NCI-H2227 treated with DMSO at 0.1 percent for 48 hours (cell line): ENCODE measurements around the gene NPC1L1.
"Not testable (repeated sequence)": the region's sequence is repeated elsewhere in the genome, so short reads cannot be mapped to it uniquely, and the experiment has no call there.

Experiments used
- DNase-seq: peaks from one replicate; lab custom pipeline; 2025; lab: John Stamatoyannopoulos, UW

The NPC1L1 gene

DNA sequence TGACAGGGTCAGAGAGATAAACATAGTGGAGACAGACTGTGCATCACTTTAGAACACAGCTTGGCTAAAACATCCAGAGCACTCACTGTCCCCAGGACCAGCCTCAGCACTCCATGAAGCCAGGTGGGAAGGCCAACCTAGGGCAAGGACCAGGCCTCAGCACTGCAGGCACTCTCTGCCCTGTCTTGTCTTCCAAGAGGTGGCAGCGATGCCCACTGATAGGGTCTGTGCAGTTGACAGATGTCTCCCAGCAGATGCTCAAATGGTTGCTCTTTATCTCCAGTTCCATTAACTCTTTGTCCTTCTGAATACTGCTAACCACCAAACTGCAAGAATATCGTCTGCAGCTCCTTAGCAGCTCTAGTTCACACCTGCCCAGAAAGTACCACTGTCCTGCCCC is 23.5 kb upstream of the NPC1L1 start:
- DNase-seq, result no peak

DNA sequence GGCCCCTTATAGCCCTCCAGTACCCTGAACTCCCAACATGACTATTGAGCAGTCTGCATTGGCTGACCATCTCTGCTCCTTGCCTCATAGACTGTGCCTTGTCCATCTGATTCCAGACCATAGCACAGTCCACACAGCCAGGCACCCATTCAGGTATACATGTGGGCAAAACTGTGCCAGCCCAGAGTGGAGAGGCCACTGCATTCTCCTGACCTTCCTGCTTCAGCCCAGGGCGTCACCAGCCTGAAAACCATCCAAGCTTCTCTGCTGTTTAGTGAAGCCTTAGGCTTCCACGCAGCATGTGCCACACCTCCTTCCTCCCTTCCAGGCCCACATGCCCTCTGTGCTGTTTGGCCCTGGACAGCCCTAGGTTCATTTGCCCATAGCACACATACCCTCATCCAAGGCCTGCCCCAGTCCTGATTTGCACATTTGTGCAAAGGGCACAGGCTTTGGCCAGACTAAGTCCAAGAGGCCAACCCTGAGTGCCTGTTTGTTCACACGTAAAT is 22.1 kb upstream of the NPC1L1 start:
- DNase-seq, result no peak

DNA sequence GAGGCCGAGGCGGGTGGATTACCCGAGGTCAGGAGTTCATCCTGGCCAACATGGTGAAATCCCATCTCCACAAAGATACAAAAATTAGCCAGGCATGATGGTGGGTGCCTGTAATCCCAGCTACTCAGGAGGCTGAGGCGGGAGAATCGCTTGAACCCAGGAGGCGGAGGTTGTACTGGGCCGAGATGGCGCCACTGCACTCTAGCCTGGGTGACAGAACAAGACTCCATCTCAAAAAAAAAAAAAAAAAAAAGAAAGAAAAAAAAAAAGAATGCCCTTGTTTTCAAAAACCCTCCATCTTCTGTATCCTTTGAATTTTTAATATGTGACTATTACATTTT is 21.5 kb upstream of the NPC1L1 start:
- DNase-seq, result not testable (repeated sequence)

DNA sequence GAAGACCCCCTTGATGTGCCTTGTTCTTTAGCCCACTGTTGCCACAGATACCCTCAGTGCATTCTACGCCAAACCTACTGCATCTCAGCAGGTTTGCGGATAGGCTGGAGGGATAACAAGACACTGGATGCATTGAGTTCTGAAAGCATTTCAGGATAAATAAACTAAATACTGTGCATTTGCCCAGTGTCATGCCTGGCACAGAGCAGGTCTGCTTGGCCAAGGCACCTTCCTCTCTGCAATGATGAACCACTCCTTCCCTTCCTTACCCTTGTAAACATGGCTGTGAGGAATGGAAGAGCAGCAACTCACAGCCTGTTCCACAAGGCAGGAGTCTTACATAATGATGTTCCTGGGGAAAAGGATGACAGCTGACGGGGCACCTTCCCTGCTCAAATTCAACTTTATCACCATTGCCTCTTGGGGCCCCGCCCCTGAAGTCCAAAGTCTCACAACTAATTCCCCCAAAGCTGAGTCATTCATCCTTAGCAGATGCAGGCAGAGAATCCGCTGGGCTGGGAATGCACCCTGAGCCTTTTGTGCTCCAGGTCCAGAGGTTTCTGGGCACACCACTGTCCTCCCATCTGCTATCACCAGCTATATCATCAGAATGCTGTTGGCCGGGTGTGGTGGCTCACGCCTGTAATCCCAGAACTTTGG is 21.0 kb upstream of the NPC1L1 start:
- DNase-seq, result no peak

DNA sequence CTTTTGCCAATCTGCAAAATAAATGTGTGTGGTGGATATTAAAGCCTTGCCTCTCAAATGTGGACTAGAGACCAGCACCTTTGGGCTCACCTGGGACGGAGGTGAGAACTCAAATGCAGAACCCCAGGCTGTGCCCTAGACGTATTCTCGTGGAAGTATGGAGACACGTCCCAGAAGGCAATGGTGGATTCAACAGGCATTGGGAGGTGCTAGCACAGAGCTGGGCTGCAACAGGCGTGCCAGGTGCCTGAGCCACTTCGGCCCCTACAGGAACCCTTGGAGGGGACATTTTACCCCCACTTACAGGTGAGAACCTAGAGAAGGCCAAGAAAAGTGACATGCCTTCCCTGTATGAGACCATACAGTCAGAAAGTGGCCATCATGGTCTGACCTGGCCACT is 20.4 kb upstream of the NPC1L1 start:
- DNase-seq, result no peak

DNA sequence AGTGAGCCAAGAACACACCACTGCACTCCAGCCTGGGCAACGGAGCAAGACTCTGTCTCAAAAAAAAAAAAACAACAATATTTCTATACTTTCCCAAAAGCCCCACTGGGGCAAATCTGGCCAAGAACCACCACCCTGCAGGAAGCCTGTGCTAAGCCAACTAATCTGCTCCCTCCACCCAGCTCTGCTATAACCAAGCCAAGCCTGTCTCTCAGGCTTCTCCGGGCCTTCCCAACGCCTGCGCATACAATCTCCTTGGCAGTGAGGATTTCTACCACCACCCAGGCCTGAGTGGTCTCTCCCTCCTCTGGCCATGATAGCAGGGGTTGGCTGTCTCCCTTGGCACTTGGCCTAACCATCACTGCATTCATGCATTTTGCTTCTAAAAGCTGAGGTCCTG is 18.4 kb upstream of the NPC1L1 start:
- no peak for DNase-seq

DNA sequence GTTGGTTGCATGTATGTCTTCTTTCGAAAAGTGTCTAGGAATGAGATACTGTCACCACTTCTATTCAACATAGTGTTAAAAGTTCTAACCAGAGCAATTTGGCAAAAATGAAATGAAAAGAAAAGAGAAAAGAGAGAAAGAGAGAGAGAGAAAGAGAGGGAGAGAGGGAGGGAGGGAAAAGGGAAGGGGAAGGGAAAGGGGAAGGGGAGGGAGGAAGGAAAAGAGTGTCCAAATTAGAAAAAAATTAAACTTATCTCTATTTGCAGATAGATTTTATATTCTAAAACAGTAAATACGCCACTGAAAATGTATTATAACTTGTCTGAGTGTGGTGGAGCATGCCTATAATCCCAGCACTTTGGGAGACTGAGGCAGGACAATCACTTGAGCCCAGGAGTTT is 16.4 kb upstream of the NPC1L1 start:
- no peak for DNase-seq

DNA sequence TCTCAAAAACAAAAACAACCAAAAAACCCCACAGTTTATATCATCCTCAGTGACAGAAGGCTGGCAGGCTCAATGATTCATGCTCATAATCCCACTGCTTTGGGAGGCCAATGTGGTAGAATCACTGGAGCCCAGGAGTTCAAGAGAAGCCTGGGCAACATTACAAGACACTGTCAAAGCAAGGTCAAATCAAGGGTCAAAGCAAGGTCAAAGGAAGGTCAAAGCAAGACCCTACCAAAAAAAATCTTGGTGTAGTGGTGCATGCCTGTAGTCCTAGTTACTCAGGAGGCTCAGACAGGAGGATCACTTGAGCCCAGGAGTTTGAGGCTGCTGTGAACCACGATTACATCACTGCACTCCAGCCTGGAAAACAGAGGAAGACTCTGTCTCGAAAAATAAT is 14.2 kb upstream of the NPC1L1 start:
- DNase-seq, result no peak

DNA sequence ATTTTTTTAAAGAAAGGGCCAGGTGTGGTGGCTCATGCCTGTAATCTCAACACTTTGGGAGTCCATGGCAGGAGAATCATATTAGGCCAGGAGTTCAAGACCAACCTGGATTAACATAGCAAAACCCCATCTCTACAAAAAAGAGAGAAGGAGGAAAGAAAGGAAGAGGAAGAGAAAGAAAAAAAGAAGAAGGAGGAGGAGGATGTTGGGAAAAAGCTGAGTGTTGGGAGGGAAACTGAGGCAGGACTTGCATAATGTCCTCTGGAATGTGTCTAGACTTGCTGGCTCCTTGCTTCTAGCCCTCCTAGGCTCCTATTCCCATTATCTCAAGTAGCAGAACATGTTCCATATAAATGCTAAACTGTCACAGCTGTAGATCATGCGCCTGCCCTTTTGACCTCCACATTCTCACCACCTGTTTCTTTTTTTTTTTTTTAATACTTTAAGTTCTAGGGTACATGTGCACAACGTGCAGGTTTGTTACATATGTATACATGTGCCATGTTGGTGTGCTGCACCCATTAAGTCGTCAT is 11.4 kb upstream of the NPC1L1 start:
- not testable (repeated sequence) for DNase-seq

DNA sequence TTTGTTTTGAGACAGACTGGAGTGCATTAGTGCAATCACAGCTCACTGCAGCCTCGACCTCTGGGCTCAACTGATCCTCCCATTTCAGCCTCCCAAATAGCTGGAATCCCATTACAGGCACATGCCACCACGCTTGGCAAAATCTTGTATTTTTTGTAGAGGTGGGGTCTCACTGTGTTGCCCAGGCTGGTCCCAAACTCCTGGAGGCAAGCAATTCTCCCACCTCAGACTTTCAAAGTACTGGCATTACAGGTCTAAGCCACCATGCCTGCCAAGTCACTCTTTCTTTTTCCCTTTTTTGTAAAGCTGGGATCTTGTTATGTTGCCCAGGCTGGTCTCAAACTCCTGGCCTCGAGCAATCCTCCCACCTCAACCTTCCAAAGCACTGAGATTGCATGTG is 8.3 kb upstream of the NPC1L1 start:
- no peak for DNase-seq

DNA sequence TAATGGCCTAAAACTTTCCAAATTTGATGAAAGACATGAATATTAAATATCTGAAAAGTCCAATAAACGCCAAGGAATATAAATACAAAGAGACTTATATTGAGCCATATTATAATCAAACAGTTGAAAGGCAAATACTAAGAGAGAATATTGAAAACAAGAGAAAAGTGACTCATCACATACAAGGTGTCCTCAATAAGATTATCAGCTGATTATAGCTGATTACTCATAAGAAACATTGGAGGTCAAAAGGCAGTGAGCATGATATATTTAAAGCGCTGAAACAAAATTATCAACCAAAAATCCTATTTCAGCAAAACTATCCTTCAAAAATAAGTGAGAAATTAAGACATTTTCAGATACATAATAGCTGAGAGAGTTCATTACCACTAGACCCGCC is 7.8 kb upstream of the NPC1L1 start:
- no peak for DNase-seq

DNA sequence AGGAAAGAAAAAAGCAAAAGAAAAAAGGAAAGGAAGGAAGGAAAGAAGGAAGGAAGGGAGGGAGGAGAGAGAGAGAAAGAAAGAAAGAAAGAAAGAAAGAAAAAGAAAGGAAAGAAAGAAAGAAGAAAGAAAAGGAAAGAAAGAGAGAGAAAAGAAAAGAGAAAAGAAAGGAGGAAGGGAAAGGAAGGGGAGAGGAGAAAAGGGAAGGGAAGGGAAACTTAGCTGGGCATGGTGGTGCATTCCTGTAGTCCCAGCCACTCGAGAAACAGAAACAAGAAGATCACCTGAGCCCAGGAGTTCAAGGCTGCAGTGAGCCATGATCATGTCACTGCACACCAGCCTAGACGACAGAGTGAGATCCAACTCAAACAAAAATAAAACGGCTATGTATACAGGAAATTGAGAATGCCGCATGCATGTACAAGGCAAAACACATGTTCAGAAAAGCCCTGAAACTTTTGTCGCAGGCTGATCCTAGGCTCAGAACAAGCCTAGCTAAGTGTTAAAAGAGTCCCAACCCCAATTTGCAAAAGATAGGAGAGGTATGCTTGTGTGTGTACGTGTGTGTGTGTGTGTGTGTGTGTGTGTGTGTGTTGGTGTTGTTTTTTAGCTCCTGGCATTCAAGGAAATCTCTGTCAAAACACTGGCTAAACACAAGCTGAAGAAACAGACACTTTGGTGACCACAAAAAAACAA is 6.6 kb upstream of the NPC1L1 start:
- no peak for DNase-seq

DNA sequence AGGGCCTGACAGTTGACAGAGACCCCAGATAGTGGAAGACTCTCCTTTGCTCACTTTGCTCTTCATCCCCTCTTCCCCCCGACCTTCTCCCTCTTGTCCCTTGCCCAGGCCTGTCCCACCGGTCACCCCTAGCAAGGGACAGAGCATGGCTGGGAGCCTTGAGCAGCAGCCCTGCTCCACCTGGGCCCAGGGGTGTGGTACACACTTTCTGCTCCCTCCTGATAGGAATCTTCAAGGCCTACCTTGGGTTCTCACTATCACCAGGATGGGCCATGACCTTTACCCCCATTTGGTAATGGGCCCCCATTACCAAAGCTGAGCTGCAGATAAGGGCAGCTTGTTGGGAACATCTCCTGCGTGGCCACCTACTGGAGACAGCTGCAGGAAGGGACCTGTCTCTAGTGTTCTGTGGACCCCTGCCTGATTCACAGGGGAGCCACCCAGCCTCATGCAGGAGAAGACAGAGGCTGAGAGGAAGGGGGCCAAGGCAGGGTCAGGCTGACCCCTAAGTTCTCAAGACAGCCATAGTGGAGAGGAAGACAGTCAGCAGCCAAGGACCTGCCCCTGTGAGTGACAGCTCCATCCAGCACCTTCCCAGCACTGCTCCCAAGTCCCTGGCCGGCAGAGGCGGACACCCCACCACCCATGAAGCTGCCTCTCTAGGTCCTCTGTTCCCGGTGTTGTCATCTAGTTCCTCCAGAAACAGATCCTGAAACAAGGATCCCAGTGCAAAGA is 913 bp upstream of the NPC1L1 start:
- DNase-seq, result no peak

DNA sequence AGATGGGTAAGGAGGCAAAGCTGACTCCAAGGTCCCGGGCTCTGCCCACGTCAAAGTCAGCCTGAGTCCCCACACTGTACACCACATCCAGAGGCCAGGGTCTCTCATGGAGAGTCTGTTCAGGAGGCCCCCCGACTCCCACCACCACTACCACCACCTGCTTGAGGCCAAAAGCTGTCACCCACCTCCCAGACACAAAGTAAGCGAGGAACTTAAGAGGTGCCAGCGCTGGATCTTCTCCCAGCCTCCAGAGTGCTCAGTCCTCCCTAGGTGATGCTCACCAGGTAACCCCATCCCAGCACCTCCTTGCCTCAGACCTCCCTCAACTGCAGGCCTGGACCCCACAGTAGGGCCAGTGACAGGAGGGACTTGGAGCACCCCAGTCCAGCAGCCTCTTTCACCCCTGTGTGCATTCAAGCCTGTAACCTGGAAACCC is 520 bp downstream of the NPC1L1 start:
- DNase-seq, result no peak

DNA sequence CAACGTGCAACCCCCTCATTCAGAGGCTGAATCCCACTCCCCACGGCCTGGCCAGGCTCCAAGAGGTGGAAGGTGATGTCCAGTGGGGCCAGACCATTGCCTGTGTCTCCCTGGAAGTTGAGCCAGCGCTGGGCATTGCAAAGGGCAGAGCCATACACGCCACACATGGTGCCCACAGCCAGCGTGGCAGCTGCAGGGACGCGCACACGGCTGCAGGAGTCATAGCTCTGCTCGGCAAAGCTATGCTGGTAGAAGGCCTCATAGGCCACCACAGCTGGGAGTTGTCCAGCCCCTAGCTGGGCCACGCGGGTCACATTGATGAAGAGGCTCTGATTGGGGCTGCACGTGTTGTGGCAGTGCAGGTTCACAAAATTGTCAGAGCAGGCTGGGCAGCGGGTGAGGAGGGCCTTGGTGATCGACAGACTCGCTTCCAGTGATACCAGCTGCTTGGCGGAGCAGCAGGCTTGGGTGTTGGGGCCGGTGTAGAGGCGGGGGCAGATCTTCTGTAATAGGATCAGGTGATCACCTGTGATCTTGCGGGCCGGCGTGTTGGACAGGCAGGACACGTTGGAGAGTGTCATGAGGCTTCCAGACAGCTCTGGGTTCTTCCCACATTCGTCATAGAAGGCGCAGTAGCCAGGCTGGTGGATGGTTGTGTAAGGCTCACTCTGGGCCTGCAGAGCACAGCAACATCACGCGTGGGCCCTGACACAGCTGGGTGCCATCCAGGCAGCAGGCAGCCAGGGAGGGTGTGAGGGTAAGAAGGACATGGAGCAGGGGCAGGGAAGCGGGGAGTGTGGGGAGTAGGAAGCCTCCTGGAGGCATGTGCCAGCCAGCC is 1.2 kb downstream of the NPC1L1 start:
- DNase-seq, result no peak

DNA sequence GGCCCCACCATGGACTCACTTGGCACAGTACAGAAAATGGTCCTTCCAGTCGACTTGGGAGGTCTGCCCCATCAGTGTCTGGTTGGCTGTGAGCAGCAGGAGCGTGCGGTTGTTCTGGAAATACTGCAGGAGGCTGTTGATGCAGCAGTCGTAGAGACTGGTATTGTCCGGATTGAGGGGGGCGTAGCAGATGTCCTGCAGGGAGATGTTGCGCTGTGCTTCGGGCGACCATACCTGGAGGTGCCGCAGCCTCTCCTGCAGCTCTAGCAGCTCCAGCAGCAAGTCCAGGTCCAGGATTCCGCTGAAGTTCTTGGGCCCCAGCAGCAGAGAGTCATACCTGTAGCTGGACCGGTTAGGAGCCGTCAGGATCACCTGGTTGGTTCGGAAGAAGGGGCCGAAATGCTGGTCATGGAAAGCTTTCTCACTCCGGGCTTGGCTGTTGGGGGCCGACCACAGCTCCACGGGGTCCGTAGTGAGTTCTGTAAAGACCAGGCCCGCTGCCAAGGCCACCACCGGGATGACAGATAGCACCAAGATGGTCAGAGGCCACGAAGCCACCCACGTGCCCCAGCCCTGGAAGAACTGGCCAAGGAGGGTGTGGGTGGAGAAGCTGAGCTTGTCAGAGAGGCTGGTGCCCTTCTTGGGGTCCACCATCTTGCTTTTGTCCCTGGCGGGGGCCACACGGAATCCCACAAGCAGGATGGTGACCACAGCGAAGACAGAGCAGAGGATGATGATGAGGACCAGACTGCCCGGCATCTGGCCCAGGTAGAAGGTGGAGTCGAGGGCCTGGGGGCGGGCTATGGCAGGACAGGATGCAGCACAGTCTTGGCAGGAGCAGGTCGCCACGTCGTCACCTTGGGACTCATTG is 2.1 kb downstream of the NPC1L1 start:
- DNase-seq, result no peak

DNA sequence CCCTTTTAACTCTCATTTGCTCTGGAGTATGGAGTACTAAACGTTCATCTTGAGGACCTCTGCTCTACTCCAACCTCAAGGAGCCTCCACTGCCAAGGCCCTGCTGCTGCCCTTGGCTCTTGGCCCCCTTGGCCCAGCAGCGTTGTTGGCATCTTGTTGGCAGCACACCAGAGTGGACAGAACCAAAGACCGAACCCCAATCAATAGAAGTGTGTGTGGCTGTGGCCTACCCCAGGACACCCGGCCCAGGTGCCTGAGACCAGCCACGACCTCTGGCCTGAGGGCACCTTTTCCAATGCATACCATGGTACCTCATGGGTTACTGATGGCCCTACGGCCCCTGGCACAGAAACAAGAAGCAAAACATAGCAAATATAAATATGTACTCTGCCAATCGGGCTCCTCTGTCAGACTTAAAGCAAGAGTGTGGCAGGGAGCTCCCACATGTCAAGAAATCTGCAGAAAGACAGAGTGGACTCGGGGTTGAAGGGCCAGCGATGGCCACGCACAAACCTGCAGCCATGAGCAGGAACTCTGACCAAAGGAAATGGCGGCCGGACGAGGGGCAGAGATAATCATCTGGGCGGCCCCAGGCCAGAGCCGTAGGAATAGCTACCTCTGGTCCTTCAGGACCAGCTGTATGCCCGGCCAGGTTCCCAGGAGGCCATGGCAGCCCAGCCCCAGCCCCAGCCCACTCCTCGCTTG is 2.9 kb downstream of the NPC1L1 start:
- no peak for DNase-seq

DNA sequence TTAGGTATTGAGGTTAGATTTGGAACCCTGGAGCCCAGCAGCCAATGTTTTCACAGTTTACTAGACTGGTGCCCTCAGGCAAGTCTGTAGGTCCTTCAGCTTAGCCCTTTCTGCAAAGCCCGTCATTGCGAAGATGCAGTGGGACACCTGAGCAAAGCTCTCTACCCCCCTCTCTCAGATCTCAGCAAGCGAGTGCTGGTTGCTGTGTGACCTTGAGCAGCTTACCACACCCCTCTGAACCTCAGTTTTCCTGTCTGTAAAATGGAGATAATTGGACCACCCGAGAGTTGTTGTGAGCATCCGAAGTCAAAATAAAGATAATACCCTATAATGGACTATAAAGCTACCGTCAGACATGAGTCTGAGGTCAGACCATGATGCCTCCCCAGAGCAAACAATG is 3.7 kb downstream of the NPC1L1 start:
- no peak for DNase-seq

DNA sequence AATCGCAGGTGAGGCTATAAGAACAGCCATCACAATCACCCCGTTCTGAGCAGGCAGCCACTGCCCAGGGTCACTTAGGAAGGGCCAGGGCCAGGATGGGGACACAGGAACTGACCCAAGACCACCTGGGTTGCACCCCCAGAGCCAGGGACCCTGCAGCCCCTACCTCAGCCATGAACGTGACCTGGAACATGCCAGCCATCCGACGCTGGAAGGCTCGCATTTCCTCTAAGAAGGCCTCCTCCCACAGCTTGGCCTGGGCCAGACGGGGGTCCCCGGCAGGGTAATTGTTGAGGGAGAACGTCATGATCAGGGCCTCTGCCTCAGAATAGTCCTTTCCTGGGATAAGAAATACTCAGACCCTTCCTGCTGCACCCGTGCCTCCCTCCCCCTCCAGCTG is 5.0 kb downstream of the NPC1L1 start:
- DNase-seq, result no peak

DNA sequence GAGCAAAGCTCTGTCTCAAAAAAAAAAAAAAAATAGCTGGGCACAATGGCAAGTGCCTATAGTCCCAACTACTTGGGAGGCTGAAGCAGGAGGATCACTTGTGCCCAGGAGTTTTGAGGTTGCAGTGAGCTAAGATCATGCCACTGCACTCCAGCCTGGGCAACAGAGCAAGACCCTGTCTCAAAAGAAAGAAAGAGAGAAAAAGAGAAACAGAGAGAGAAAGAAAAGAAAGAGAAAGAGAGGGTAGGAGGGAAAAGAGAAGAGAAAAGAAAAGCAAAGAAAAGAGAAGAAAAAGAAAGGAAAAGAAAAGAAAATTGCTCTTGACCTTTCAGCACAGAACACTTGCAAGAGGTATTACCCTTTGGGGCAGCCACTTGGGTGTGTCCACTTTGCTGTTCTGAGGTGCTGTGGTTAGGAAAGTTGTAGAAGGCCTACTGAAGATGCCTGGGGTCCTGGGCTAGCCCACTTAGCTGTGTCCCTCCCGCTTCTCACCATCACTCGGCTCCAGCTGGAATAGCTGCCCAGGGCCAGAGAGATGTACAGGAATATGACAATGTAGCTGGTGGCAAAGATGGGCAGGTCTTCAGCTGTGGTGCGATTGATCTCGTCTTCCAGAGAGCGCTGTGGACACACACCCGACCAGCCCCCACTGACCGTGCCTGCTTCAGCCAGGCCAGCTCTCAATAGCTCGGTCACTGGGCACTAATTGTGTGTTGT is 5.6 kb downstream of the NPC1L1 start:
- no peak for DNase-seq
